HG03159 (cell line): ENCODE results near the gene TBC1D3B.
"Not testable (repeated sequence)": the region's sequence is repeated elsewhere in the genome, so short reads cannot be mapped to it uniquely, and the experiment has no call there.

Experiments used
- ATAC-seq: cut with Tn5 transposase; IDR thresholded peaks from one replicate; pipeline ENCODE4 v1.9.1; 2021; ENCODE audit warnings: mild to moderate bottlenecking, moderate library complexity; ENCODE audit not compliant: unreplicated experiment

TBC1D3B gene

DNA sequence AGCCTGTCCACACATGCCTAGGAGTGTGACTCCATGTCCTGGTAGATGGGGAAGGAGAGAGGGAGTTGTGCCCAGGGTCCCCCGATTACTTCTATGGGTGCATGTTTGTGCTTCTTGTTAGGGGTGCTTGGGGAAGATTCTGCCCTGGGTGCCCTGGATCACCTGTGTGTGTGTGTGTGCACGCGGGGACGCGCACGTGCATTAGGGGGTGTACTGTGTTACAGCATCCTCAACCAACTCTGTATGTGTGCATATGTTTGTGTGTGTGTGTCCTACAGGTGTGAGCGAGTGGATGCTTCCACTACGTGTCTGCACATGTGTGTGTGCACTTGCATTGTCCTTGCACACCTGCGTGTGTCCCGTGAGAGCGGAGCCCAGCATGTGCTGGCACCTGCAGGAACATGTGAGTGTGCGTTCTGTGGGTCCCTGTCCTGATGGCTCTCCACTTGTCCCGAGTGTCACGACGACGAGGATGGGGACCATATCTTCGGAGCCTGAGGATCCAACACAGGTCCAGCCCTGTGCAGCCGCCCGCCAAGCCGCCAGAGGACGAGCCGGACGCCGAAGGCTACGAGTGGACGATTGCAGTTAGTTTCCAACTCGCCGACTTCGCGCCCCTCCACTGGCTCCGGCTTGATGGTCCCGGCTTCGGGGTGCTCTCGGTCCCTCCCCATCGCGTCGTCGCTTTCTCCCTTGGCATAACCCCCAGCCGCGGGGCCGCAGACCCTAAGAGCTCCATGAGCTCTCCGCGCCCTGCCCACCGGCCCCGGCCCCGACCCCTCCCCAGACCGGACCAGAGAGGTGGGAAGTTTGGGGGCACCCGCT is 6.0 kb upstream of the TBC1D3B start:
- no peak for ATAC-seq

DNA sequence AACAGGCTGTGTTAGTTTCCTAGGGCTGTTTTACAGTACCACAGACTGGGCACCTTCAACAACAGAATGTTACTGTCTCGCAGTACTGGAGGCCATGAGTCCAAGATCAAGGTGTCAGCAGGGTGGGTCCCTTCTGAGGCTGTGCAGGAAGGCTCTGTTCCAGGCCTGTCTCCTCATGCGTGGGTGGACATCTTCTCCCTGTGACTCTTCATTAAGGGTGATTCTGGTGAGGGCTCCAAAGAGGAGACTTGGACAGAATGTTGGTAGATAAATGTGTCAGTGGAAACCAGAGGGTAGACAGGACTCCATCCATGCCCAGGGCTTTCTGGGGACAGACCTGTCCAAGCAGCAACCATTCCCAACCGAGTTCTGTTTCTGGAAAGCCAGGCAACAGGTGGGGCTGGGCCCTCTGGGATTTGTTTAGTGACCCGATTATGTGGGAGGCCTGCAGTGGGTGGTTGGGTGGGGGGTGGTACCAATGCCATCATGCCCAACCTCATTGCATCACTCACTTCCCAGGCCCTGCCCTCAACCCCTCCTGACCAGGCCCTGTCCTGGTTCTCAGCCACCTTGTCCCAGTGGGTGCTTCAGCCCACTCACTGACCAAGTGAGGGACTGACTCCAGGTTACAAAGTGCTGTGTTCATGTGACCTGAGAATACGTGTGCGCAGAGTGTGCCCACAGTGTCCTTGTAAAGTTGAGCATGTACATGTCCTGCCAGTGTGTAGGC is 5.2 kb upstream of the TBC1D3B start:
- ATAC-seq = not testable (repeated sequence)

DNA sequence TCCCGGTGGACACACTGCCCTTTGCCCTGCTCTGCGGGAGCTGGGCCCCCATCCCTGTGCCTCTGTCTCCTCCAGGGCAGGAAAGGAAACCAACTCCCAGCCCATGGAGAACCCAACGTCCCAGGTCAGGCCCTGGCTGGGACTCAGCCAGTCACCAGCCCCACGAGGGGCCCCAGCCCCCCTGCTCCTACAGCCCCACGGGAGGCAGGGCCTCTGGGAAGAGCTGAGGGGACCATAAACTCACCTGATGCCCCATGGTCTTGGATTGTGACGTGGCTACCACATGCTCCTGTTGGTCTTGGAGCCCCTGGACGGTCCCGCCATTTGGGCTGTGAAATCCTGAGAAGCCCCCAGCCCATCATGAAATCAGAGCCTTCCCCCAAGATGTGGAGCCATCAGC is 7.6 kb downstream of the TBC1D3B start:
- ATAC-seq = not testable (repeated sequence)

DNA sequence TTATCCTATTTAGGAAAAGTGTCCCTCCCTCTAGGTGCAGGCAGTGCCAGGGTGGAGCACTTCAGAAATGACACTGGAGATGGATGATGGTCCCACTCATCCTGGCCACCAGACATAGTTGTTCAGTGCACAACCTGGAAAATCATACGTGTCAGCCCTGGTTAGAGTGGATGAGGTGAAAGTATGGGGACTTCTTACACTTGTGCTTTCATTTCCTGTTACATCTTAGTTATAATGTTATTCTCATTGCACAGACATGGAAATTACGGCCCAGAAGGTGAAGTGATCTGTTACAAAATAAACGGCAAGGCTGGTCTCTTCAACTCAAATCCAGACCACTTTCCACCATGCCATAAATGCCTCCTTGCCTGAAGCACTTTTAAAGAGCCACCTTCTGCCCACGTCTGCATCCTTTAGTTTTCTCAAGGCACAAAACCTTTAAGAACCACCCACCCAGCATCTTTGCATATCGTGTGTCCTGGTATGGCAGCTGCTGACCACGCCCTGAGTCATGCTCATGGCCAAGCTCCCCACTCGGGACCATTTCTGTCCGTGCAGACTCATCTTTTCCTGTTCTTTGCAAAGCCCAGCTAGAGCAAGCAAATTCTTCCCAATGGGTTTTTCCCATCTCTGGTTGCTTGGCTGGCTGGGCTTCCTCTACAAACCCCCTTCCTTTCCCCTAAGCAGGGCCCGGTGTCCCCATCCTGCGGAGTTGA is 22.4 kb downstream of the TBC1D3B start:
- no peak for ATAC-seq

DNA sequence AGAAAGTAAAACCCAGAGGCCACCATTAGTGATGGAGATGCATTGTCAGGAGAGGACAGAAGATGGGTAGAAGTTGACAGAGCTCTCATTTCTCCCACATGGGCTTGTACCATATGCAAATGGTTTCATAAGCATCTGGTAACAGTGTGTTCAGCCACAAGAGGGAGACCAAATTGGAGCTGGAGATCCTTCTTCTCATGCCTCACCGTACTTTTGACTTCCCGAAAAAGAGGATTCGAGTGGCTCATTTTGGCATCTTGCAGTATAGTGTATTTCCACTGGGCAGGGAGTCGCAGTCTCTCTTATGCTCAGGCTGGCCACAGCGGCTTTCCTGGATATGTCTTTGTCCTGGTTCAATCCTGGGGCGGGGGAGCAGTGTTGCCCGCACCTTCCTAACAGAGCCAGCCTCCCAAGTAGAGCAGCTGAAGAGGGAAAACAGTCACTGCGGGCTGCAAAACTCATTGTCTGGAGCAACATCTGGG is 23.8 kb downstream of the TBC1D3B start:
- no peak for ATAC-seq

DNA sequence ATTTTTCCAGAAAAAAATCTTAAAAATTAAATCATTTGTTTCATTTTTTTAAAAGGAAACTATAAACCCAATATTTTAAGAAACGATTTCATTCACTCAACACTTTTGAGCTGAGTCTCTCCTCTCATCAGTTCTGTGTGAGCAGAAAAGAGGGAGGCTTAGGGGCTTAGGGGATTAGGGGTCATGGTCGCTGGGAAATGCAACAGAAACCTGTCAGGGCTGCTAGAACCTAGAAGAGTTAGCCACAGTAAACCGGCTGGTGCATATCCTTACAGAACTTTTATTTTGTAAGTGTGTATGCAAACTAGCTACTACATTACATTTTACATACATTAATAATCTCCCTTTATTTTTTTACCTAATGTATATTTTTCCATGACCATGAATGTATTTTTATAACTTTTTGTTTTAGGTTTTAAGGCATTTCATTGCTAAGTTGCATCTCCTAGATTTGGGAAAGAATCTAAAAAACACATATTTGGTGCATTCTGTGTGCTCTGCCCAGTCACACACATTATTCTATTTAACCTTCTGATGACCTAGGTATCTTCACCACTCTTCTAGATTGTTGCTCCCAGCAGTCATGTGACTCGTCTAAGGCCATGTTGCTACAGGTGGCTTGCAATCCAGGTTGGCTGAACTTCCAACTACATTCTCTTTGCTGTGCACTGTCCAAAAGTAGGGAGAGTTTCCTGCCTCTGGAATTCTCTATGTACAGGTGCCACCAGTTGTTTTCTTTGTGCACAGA is 24.4 kb downstream of the TBC1D3B start:
- no peak for ATAC-seq

DNA sequence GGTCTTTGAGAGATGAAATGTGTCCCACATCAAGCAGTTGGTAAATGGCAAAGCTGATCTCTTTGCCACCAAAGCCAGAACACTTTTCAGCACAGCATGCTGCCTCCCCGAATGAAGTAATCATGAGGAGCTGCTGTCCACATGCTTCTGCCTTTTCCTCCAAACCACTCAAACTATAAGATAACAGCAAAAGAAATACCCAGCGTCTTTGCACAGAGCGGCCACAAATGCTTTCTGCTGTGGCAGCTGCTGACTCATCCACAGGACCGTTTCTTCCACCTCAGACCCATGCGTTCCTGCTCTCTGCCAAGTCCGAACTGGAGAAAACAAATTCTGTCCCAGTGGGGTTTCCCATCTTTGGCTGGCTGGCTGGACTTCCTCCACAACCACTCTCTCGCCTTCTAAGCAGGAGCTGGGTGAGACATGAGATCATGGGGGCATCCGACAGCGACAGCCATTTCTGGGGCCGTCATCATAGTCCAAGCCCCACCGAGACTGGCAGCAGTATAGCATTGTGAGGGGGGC is 27.1 kb downstream of the TBC1D3B start:
- ATAC-seq = no peak

DNA sequence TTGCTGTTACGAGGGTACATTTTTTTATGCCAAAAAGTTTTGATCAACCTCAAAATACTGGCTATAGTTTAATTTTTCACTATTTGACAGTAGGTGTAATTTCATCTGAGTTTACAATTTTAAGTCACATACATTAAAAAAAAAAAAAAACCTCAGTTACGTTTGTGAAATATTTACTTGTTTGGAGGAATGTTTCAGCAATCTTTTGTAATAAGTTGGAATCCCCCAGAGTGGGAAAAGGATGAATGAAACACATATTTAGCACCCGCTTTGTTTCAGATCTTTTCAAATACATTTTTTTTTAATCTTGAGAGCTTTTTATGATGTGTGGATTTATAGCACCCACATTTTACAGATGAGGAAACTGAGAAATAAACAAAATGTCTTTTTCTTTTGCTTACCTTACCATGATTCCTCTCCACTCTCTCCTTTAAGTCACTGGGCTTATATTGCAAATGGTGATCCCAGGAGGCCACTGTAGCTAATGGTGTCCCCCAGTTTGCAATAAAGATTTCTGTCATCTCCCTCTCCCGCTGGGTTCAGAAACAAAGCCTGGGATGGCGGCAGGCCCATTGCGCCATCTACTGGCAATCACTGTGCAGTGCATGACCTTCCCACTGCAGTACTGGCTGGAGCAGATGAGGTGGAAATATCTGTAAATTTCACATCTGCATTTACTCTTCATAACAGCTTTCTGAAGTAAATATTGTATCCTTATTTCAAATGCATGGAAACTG is 27.7 kb downstream of the TBC1D3B start:
- peak; percentile 62 for ATAC-seq

DNA sequence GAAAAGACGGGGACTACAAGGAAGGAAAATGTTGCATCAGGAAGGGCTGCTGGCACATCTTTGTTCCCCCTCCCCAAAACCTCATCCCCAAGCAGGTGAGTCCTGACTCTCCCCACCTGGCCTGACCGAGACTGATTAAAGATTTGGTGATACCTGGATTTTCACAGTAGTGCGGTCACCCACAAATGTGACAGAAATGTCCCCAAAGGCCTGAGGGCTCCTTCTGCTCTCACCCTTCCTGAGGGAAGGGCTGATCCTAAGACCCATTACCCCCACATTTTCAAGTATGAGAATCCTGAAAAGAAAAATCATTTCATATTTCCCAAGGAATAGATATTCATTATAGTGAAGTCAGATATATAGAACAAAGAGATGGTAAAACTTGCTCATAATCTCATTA is 28.8 kb downstream of the TBC1D3B start:
- ATAC-seq = no peak

DNA sequence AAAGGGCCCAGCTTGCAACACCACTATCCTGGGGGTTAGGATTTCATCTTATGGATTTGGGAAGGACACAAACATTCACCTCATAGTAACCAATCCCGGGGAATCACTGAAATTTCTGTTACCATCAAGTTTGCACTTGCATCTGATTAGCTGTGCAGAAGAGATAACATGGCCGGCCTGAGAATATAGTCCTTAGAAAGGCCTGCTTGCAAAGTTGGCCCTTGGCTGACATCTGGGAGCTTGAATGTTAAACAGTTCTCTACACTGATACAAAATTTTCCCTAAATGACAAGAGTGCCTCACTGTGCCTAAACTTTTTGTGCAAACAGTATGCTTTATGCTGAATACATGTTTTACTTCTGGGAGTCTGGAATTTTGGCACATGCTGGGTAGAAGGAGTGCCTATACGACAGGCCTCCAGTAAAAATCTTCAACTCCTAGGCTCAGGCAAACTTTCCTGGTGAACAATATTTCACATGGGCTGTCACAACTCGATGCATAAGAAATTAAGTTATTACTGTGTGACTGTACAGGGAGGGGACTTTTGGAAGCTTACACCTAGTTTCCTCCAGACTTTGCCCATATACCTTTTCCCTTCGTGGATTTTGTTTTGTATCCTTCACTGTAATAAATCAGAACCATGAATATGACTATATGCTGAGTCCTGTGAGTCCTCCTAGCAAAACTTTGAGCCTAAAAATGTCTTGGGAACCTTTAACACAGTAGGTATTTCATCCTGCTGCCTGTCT is 31.3 kb downstream of the TBC1D3B start:
- no peak for ATAC-seq

DNA sequence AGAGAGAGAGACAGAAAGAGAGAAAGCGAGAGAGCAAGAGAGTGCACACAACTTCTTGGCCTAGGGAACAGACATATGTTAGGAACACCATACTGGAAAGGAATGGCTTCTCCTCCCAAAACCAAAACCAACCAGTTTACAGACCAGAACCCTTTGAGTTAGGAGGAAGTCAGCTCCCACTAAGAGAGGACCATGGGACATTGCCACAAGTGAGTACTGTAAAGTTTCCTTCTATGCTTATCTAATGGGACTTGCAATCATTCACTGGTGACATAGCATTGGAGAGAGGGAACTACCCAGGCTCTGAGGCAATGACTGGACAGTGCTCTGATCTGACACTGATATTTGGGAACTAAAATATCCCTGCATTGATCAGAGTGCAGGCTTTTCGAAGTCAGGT is 32.4 kb downstream of the TBC1D3B start:
- ATAC-seq = no peak

DNA sequence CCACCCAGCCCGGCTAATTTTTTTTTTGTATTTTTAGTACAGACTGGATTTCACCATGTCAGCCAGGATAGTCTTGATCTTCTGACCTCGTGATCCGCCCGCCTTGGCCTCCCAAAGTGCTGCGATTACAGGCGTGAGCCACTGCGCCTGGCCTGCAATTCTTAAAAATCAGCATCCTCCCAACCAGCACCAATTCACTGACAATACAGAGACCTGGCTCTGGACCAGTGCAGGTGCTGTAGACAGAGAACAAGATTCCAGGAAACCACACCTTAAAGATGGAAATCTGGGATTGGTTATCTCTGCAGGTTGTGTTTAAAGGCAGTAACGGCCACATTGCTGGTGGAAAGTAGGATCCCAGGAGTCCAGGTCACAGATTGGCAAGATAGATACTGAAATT is 33.6 kb downstream of the TBC1D3B start:
- ATAC-seq = no peak

DNA sequence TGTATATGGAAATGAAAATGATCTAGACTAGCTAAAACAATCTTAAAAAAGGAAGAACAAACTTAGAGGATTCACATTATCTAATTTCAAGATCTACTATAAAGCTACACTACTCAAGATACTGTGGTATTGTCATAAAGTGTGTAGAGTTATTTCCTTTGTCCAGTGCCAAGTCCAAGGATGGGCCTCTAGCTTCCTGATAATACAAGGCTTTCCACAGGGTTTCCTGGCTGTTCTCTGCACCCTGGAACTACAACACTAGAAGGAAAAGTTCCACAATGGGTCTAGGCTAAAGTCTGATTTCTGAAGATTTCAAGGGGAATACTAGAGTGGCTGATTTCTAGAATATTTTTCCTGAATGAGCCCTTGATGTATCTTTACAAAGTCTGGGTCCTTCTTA is 34.2 kb downstream of the TBC1D3B start:
- no peak for ATAC-seq

DNA sequence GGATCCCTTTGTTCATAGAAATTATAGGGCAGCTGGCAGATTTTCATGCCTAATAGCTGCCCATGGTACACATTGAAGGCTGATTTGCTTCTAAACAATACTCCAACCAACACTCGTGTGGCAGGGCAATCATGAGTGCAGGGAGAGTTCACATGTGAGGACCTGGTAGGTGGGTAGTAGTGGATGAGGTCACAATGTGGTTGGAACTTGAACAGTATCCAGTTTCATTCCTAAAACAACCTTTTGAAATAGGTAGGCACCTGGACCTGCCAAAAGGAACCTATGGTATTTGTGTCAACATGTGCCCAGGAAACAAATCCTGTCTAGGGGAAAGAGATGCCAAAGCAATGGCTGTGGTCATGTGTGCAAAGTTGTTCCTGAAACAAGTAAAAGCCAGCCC is 40.0 kb downstream of the TBC1D3B start:
- no peak for ATAC-seq

DNA sequence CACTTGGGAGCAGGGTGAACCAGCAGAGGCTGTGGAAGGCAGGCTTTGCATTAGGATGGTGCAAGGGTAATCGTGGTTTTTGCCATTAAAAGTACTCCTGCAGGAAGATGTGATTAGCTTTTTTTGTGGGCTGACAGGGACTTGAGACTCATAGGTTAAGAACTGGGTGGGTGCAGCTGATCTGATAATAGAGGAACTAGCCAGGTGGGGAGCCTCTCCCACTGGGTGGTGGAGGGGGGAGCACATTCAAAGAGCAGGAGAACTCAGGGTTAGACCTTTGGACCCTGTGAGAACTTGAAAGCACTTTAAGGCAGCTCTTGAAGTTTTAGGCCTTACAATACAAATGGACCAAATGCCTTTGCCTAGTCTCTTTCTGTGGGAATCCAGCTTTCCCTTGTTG is 40.4 kb downstream of the TBC1D3B start:
- ATAC-seq = no peak

DNA sequence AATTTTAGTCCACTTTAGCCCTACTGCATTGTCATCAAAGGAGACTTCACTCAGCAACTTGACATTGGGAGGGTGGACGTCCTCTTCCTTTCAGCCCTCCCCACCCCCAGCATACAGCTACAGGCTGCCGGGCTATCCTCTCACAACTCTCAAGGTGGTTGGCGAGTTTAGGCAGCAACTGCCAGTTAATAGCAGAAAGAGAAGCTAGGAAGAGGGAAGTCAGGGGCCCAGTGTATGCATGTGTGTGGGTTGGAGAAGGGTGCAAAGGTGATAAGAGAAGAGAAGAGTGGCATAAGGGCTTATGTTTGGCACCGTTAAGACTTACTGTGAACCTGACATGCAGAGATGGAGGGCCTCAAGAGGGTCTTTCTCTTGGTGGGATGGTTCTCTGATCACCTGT is 41.0 kb downstream of the TBC1D3B start:
- ATAC-seq = no peak

DNA sequence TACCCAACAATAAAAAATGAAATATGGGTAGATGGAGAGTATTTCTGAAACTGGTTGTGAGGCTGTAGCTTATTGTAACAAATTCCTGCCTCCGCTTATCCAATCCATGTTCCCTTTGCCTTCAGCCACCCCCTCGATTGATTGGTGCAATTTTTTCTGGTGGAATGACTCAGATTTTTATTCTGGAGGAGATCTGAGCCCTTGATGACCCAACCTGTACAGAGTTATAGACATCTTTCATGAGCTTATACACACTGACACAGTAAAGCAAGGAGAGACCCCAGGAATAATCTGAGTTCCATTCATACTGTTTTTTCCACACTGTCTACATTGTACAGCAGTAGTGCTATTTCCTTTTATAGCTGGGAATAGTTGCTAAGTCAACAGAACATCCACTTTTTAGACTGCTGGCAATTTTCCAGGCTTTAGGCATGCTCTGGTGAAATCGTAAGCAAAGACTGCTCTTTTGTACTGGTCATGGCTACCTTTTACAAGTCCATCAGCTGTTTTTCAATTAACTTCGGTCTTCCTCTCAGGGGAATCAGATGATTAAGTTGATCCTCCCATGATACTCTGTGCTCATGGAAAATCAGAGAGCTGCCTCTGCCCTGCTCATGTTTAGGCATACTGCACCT is 42.7 kb downstream of the TBC1D3B start:
- ATAC-seq = no peak

DNA sequence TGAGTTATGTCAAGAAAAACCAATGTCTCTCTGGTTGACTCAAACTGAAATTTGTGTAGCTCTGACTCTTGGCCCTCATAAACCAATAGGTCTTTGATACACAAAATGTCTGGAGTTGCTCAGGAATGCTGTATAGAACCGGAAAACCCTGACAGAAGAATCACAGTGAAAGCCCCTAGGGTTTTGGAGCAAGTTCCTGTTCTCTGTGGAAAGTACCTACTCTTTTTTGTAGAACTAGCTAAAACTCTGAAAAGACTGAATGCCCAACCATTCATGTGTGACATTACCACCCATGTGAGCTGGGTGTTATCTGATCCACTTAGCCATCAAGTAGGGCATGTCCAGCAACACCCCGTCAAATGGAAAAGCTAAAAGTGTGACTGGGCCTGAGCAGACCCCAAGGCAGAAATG is 44.0 kb downstream of the TBC1D3B start:
- no peak for ATAC-seq

DNA sequence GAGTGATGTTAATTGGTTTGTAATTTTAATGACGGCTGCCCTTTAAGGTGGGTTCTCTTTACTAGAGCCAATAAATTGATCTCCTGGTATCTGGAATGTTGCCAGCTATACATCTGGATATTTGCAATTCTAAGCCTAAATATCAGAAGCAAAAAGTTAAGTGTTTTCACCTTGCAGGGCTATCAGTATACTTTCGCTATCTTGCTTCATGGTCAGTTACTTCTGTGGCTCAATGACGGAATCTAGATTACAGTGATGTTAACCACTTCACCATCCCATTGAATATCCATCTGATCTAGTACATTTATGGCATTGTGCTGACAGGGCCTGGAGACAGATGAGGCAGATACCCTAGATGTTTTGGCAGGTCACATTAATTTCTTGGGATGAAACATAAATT is 44.5 kb downstream of the TBC1D3B start:
- ATAC-seq = no peak
